Transverse colon (tissue), 3 donors: ENCODE measurements around the gene LRRC26.

Experiments
- CTCF ChIP-seq, 5 experiments: fragments of 200-600 bp in 3 of 5; fragments of 450-650 bp in 2 of 5; sonication (generic) in 3 of 5; IDR thresholded peaks; 1 replicate in 2 of 5; 2 replicates in 3 of 5; pipeline ENCODE4 v1.5.1; 2016 to 2017; ENCODE audit warnings: antibody characterized with exemption in 5 of 5, inconsistent platforms in 3 of 5, mild to moderate bottlenecking in 2 of 5, moderate library complexity in 1 of 5
- POLR2A ChIP-seq: fragments of 450-650 bp; IDR thresholded peaks from one replicate; pipeline ENCODE4 v1.6.1; 2016; ENCODE audit warnings: antibody characterized with exemption, mild to moderate bottlenecking, moderate library complexity

GRCh38 chr9:137214620-137215019, 44.8 kb upstream of the LRRC26 start:
- no peak for TF ChIP-seq CTCF (IDR thresholded peaks at IDR 0.05)
- TF ChIP-seq POLR2A = no peak
